NCI-H128 (cell line): ENCODE results near the gene SEC61A2.
A peak's percentile ranks its signal among the peaks of the same experiment; 100 is the strongest.

Experiments used
- DNase-seq: peaks from one replicate; lab custom pipeline; 2025; ENCODE audit not compliant: unreplicated experiment; lab: John Stamatoyannopoulos, UW

Gene SEC61A2

GRCh38 chr10:12195603-12196506 is 66.4 kb downstream of the SEC61A2 start, which contains the start of the genes CDC123 and NUDT5:
TSS of gene CDC123 (plus strand) at chr10:12196188. CDS start at chr10:12196246, 58 bp downstream.
TSS of gene NUDT5 (minus strand) at chr10:12195891. CDS start at chr10:12186291, 9,600 bp downstream.
- DNase-seq, result peak; percentile 25

- DNase-seq, result no peak
Measured at GRCh38 chr10:12196531-12197211, 67.2 kb downstream of the SEC61A2 start.

- no peak for DNase-seq
Measured at GRCh38 chr10:12198156-12198555, 68.7 kb downstream of the SEC61A2 start.

- DNase-seq, result no peak
Measured at GRCh38 chr10:12200850-12201249, 71.4 kb downstream of the SEC61A2 start.

GRCh38 chr10:12201543-12201942 is 72.1 kb downstream of the SEC61A2 start:
- no peak for DNase-seq

- no peak for DNase-seq
Measured at GRCh38 chr10:12202226-12202625, 72.7 kb downstream of the SEC61A2 start.

GRCh38 chr10:12205082-12205481 is 75.6 kb downstream of the SEC61A2 start:
- no peak for DNase-seq

- no peak for DNase-seq
Measured at GRCh38 chr10:12207114-12207513, 77.6 kb downstream of the SEC61A2 start.

- DNase-seq, result no peak
Measured at GRCh38 chr10:12208460-12208859, 79.0 kb downstream of the SEC61A2 start.

GRCh38 chr10:12212454-12212853 is 83.0 kb downstream of the SEC61A2 start:
- no peak for DNase-seq

- DNase-seq, result no peak
Measured at GRCh38 chr10:12213621-12214020, 84.1 kb downstream of the SEC61A2 start.

- no peak for DNase-seq
Measured at GRCh38 chr10:12214093-12214492, 84.6 kb downstream of the SEC61A2 start.

- DNase-seq, result no peak
Measured at GRCh38 chr10:12214763-12215218, 85.3 kb downstream of the SEC61A2 start.
